IPS-20b (cell line): ENCODE data around the gene CCL22.

Source experiments
- H3K27ac ChIP-seq: one replicate; pipeline ENCODE4 v1.5.1; 2013; ENCODE audit warnings: low read length
- H3K27me3 ChIP-seq: 2 replicates; pipeline ENCODE4 v1.6.1; 2013; ENCODE audit warnings: mild to moderate bottlenecking, low read length, inconsistent platforms; ENCODE audit not compliant: insufficient read depth
- H3K36me3 ChIP-seq: 2 replicates; pipeline ENCODE4 v1.6.1; 2013; ENCODE audit warnings: low read depth, mild to moderate bottlenecking, inconsistent platforms, low read length, moderate library complexity; ENCODE audit not compliant: insufficient read depth
- H3K4me1 ChIP-seq: 2 replicates; pipeline ENCODE4 v1.6.1; 2013; ENCODE audit warnings: mild to moderate bottlenecking, control low read depth, inconsistent platforms, low read length, moderate library complexity; ENCODE audit not compliant: insufficient read depth
- H3K4me3 ChIP-seq: 2 replicates; pipeline ENCODE4 v1.5.1; 2013; ENCODE audit warnings: mild to moderate bottlenecking, low read length, inconsistent platforms
- H3K9ac ChIP-seq: 2 replicates; pipeline ENCODE4 v1.6.1; 2013; ENCODE audit warnings: low read depth, mild to moderate bottlenecking, inconsistent platforms, low read length, moderate library complexity
- H3K9me3 ChIP-seq: 2 replicates; pipeline ENCODE4 v1.6.1; 2013; ENCODE audit warnings: mild to moderate bottlenecking, low read depth, low read length, inconsistent platforms; ENCODE audit not compliant: insufficient read depth

The CCL22 gene, protein sequence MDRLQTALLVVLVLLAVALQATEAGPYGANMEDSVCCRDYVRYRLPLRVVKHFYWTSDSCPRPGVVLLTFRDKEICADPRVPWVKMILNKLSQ

DNA sequence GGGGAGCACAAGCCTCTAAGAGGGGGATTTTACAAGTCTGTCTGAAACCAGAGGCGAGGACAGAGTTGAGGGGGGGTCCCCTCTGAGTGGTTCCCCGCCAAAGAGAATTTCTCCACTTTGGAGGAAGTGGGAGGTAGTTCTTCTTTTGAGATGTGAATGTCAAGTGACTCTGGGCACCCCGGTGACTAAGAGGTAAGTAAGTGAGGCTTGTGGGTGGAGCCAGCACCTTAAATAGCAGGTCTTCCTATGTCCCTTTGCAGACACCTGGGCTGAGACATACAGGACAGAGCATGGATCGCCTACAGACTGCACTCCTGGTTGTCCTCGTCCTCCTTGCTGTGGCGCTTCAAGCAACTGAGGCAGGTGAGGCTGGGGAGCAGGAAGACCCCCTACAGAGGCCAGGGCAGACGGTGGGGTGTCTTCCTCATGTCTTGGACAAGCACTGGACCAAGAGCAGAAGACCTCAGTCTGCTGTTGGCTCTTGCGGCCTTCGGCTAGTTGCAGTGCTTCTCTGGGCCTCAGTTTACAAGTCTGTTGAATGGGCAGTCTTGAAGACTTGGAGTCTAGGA, at the start of gene CCL22:
TSS of gene CCL22 (plus strand) at position 257 of the 569 bp plus-strand sequence. CDS start at position 291, 34 bp downstream.
- no peak within 1 kb of the TSS for H3K9ac ChIP-seq
- H3K27me3 ChIP-seq = no peaks in the 10 kb centered on the region
- H3K4me3 ChIP-seq = no peak within 1 kb of the TSS
- no peaks in the 10 kb centered on the region for H3K9me3 ChIP-seq
- no peaks in the 10 kb centered on the region for H3K36me3 ChIP-seq
- H3K27ac ChIP-seq = no peak within 1 kb of the TSS
- H3K4me1 ChIP-seq = no peaks in the 10 kb centered on the region

DNA sequence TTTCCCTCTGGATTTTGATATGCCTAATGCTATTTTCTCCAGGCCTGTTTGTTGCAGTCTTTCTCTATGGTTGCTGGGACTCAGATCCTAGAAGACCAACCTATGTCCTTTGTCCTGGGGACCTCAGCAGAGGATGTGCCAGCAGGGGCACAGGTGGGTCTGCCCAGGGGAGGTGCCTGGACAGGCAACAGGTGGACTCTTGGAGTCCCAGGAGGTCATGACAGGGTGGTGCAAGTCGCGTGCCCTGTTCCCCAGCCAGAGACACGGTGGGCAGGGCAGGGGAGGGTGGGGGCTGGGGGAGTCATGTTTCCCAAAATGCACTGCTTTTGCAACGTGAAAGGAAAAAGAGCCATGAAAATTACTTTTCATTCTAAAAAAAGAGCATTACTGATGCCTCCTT, 47.8 kb upstream of the CCL22 start:
- H3K27me3 ChIP-seq = no peaks in the 10 kb centered on the region
- H3K27ac ChIP-seq = no peak overlapping the region
- no peaks in the 10 kb centered on the region; the same call in 1 of the 2 replicates for H3K4me1 ChIP-seq
- H3K4me3 ChIP-seq = no peak overlapping the region
- no peaks in the 10 kb centered on the region for H3K36me3 ChIP-seq
- no peaks in the 10 kb centered on the region for H3K9me3 ChIP-seq
- no peak overlapping the region for H3K9ac ChIP-seq

DNA sequence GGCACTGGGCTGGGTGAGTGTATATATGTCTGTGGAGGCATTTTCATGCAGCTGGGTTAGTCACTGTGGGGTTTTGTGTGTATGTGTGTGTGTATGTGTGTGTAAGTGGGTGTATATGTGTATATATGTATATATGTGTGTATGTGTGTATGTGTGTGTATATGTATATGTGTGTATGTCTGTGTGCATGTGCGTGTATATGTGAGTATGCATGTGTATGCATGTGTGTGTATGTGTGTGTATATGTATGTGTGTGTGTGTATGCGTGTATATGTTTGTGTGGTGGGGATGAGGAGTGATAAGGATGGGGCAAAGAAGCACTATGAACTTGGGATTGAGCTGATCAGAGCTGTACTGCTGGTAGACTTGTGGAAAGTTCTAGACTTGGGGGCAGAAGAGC, 45.1 kb upstream of the CCL22 start:
- Histone ChIP-seq H3K27me3 (no peaks in the 10 kb centered on the region), H3K9me3 (no peaks in the 10 kb centered on the region), H3K36me3 (no peaks in the 10 kb centered on the region), H3K27ac (no peak overlapping the region), H3K4me1 (no peaks in the 10 kb centered on the region; the same call in 1 of the 2 replicates), H3K4me3 (no peak overlapping the region), H3K9ac (no peak overlapping the region)

DNA sequence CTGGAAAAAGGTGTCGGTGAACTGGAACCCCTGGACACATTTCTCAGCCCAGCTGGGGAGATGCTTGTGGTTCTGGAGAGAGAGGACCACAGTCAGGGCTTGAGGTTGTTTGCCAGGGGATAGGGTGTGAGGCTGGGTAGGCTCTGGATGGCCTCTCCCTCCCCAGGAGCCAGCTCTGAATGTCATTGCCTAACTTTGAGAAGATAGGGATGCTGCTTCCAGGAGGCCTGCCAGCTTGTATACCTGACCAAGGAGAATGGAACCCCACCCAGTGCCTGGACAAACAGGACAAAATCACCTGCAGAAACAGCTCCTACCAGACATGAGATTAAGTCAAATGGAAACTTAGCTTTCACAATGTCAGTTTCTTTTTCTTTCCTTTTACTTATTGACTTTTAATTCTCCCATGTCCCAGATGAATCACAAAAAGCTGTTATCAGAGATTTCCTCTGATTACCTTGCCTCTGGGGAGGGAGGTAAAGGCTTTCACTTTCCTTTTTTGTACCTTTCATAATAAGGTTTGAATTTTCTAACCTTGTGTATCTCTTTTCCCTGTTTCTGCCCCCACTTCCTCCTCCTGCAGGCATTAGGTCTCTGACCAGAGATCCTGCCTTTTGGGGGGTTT, 44.3 kb upstream of the CCL22 start:
- Histone ChIP-seq H3K9me3 (no peaks in the 10 kb centered on the region), H3K4me1 (no peaks in the 10 kb centered on the region; the same call in 1 of the 2 replicates), H3K9ac (no peak overlapping the region), H3K27ac (no peak overlapping the region), H3K27me3 (no peaks in the 10 kb centered on the region), H3K4me3 (no peak overlapping the region), H3K36me3 (no peaks in the 10 kb centered on the region)

DNA sequence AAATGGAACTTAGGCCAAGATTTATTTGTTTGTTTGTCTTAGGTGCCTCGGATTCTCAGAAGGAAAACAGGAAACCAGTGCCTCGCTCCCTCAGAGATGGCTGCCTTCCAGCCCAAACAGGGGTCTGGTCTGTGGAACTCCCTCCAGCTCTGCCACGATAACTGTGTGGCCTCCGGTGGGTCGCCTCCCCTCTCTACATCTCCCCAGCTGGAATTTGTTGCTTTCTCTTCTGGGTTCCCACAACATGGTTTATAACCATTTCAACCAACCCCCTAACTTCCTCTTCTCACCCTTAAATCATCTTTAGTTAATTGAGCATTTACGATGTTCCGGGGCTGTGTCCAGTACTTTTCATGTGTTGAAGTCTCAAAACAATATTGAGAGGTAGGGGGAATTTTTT, 43.2 kb upstream of the CCL22 start:
- Histone ChIP-seq H3K36me3 (no peaks in the 10 kb centered on the region), H3K27ac (no peak overlapping the region), H3K4me3 (no peak overlapping the region), H3K4me1 (peaks cover 3% of the 10 kb centered on the region; the same call in 1 of the 2 replicates), H3K9ac (no peak overlapping the region), H3K9me3 (no peaks in the 10 kb centered on the region), H3K27me3 (no peaks in the 10 kb centered on the region)

DNA sequence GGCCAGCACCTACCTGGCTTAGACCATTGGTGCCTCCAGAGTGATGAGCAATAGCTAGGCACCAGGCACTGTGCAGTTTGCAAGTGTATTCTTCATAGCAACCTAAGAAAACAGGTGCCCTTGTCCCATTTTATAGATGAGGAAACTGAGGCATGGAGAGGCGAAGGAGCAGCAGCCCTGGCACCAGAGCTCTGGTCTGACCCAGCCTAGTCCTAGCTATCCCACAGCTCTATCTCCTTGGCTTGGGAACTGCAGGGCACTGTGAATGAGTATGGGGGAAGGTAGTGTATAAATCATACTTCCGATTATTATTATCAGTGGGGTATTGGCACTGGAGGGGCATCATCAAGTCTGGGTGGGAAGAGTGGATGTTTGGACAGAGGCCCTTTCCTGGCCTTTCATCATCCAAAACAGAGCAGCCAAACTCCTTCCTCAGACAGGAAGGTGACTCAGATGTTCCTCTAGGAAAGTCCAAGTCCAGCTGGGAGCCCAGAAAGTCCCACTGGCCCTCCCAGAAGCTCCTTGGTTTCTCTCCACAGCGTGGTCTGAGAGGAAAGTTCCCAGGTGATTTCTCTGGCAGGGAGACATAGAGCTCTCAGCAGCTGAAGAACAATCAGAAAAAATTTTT, 42.1 kb upstream of the CCL22 start:
- H3K9ac ChIP-seq = no peak overlapping the region
- H3K4me1 ChIP-seq = peaks cover 3% of the 10 kb centered on the region; the same call in 1 of the 2 replicates
- H3K36me3 ChIP-seq = no peaks in the 10 kb centered on the region
- no peak overlapping the region for H3K27ac ChIP-seq
- no peaks in the 10 kb centered on the region for H3K9me3 ChIP-seq
- H3K27me3 ChIP-seq = no peaks in the 10 kb centered on the region
- no peak overlapping the region for H3K4me3 ChIP-seq

DNA sequence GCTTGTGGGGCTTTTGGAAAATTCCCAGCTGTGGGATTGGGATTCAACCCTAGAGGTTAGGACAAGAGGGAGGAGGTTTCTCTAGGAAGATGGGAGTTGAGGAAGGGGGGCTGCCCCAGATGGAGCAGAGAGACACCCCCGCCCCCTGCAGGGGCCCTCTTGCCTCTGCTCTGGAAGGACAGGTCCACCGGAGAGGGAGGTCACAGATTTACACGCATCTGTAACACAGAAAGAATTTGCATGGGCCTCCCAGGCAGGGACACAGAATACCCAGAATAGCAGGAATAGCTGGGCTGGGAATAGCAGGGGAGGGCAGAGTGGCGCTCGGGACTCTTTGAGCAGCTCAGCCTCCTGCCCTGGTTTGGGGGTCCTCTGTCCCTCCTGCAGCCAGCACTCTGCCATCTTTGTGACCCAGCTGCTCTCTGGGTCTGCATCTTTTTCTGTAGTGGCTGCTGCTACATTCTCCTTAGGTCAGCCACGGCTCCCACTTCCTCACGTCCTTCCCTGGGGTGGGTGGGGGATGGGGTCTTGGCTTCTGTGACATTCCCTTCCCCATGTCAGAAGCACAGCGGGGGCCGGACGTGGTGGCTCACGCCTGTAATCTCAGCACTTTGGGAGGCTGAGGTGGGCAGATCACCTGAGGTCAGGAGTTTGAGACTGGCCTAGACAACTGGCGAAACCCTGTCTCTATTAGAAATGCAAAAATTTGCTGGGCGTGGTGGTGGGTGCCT, 40.2 kb upstream of the CCL22 start:
- Histone ChIP-seq H3K27ac (no peak overlapping the region), H3K9ac (no peak overlapping the region), H3K36me3 (no peaks in the 10 kb centered on the region), H3K27me3 (no peaks in the 10 kb centered on the region), H3K9me3 (no peaks in the 10 kb centered on the region), H3K4me3 (no peak overlapping the region), H3K4me1 (peaks cover 3% of the 10 kb centered on the region; the same call in 1 of the 2 replicates)

DNA sequence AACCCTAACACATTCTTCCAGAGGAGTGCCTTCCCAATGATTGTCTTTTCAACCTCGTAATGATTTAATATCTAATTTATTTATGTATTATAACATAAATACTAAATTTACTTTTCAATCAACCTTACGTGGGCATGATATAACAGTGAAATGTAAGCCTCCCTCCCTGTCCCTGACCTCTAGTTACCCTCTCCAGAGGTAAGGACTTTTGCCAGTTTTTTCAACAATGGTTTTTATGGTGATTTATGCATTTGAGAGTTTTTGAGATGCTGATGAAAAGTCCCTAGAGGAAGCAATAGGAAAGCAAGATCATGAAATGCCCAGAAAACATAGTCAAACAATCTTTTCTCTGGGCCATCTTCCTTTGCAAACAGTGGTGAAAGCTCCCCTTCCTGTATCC, 38.9 kb upstream of the CCL22 start:
- Histone ChIP-seq H3K9ac (no peak overlapping the region), H3K4me1 (peaks cover 3% of the 10 kb centered on the region; the same call in 1 of the 2 replicates), H3K27ac (no peak overlapping the region), H3K4me3 (no peak overlapping the region), H3K36me3 (no peaks in the 10 kb centered on the region), H3K9me3 (no peaks in the 10 kb centered on the region), H3K27me3 (no peaks in the 10 kb centered on the region)

DNA sequence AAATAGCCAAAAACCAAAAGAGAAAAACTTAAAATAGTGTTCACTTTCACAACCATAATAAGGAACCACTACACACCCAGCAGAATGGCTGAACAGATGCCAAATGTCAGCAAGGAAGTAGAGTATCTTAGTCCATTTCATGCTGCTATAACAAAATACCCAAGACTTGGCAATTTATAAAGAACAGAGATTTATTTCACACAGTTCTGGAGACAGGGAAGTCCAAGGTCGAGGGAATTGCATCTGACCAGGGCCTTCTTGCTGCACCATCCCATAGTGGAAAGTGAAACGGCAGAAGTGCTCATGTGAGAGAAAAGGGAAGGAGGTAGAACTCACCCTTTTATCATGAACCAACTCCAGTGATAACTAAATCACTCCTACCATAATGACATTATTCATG, 33.8 kb upstream of the CCL22 start:
- Histone ChIP-seq H3K9ac (no peak overlapping the region), H3K27ac (no peak overlapping the region), H3K4me1 (0 out of 2 replicates have a peak, but pooled peaks cover 3% of the 10 kb centered on the region), H3K36me3 (no peaks in the 10 kb centered on the region), H3K9me3 (no peaks in the 10 kb centered on the region), H3K27me3 (no peaks in the 10 kb centered on the region), H3K4me3 (no peak overlapping the region)

DNA sequence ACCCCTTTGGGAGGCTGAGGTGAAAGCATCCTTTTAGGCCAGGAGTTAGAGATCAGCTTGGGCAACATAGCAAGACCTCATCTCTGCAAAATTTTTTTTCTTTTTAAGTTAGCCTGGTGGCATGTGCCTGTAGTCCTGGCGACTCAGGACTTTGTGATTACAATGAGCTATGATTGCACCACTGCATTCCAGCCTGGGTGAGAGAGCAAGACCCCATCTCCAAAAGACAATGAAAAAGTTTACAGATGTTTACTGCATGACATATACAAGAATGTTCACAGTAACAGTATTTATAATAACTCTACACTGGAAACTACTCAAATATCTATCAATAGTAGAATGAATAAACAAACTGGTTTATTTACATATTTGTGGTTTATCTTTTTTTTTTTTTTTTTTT, 33.1 kb upstream of the CCL22 start:
- Histone ChIP-seq H3K4me3 (no peak overlapping the region), H3K4me1 (no peaks in the 10 kb centered on the region), H3K27ac (no peak overlapping the region), H3K9me3 (no peaks in the 10 kb centered on the region), H3K36me3 (no peaks in the 10 kb centered on the region), H3K9ac (no peak overlapping the region), H3K27me3 (no peaks in the 10 kb centered on the region)

DNA sequence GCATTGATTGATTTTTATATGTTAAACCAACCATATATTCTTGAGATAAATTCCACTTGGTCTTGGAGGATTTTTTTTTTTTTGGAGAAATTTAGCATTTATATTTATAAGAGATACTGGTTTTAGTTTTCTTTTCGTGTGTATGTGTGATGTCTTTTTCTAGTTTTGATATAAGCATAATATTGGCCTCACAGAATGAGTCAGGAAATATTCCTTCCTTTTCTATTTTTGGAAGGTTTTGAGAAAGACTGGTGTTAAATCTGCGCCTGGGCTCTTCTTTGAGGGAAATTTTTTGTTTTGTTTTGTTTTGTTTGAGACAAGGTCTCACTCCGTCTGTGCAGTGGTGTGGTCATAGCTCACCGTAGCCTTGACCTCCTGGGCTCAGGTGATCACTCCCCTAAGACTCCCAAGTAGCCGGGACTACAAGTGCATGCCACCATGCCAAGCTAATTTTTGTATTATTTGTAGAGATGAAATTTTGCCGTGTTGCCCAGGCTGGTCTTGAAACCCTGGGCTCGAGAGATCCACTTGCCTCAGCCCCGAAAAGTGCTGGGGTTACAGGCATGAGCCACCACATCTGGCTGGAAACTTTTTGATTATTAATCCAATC, 28.8 kb upstream of the CCL22 start:
- H3K9ac ChIP-seq = no peak overlapping the region
- no peaks in the 10 kb centered on the region for H3K36me3 ChIP-seq
- no peaks in the 10 kb centered on the region for H3K27me3 ChIP-seq
- no peaks in the 10 kb centered on the region for H3K9me3 ChIP-seq
- H3K4me1 ChIP-seq = no peaks in the 10 kb centered on the region
- H3K27ac ChIP-seq = no peak overlapping the region
- no peak overlapping the region for H3K4me3 ChIP-seq
